ENCODE results near the gene ANKRD6. TPM values are rescaled to one million over a fixed set of nuclear protein-coding genes. Genes with fewer than 3 reads are reported as not detected.

The ANKRD6 gene
- polyA plus RNA-seq, 1 of the 3 experiments (the other 2 are of a cell fraction): 2.6 TPM

DNA sequence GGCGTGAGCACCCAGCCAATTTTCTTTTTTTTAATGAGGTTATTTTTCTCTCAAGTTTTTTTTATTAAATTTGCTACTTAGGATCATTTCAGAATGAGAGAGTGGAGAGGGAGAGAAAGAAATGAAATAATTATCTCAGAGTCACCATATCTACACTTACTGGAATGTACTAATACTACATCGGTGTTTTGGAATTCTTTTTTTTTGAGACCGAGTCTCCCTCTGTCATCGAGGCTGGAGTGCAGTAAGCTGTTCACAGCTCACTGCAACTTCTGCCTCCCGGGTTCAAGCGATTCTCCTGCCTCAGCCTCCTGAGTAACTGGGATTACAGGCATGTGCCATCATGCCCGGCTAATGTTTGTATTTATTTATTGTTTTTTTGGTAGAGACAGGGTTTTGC lies 27.8 kb downstream of the ANKRD6 start:
- no peaks in the 10 kb centered on the region for H3K27me3 ChIP-seq (ENCODE audit: insufficient read depth)
- WGBS (ENCODE audit: low lambda C conversion rate): 74% methylated on average over 7 of the region's 7 CpGs
- no peak overlapping the region for H3K4me3 ChIP-seq (ENCODE audit: low read depth in 2 of 2, low read length in 1 of 2)
- H3K79me2 ChIP-seq (ENCODE audit: insufficient read depth): no peaks in the 10 kb centered on the region
- H3K9me2 ChIP-seq: no peaks in the 10 kb centered on the region
- no peaks in the 10 kb centered on the region for H4K20me1 ChIP-seq (ENCODE audit: insufficient read depth)
- no peaks in the 10 kb centered on the region; a peak in 1 of 4 replicates for H3K4me1 ChIP-seq (ENCODE audit: control insufficient read depth in 1 of 2, insufficient read depth in 2 of 2, low read depth in 1 of 2, low read length in 1 of 2)
- H3F3A ChIP-seq (replicated peaks; ENCODE audit: insufficient read depth): no peaks in the 10 kb centered on the region
- no peak overlapping the region for H3K4me2 ChIP-seq
- ChIA-PET CTCF (no interaction called here), POLR2A (no interaction called here)
- no peak for TF ChIP-seq RAD21 (IDR thresholded peaks at IDR 0.05; ENCODE audit: low read length)
- H3K27ac ChIP-seq (ENCODE audit: low read depth in 2 of 2, low read length in 1 of 2): no peak overlapping the region
- H3K9ac ChIP-seq: no peak overlapping the region
- no peaks in the 10 kb centered on the region for H3K36me3 ChIP-seq (replicated peaks in 1 of 2; ENCODE audit: control insufficient read depth in 1 of 2, insufficient read depth in 2 of 2, low read length in 1 of 2)
- H3K9me3 ChIP-seq: no peaks in the 10 kb centered on the region
- DNase-seq: no peak
- no peak overlapping the region for H2AFZ ChIP-seq (ENCODE audit: low read depth)

DNA sequence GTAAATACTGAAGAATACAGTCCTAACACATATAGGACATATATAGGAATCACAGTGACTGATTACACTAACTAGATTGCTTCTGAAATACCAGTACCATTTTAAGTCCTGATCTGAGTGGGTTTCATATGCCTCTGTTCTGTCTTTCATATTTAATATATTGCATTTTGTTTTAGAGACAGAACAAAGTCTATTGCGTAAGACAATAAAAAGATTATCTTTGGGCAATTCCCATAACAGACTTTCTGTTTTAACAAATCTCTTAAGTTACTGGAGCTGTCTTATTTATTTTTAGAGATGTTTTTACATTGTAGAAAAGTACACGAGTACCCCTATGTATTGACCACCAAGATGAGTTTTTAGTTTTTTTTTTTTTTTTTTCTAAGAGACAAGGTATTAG lies 29.6 kb downstream of the ANKRD6 start:
- WGBS (ENCODE audit: low lambda C conversion rate): 56% methylated on average over 2 of the region's 2 CpGs
- Histone ChIP-seq H4K20me1 (ENCODE audit: insufficient read depth) (no peaks in the 10 kb centered on the region), H3K27ac (ENCODE audit: low read depth in 2 of 2, low read length in 1 of 2) (no peak overlapping the region), H3K9me2 (no peaks in the 10 kb centered on the region), H3K9ac (no peak overlapping the region), H3K27me3 (ENCODE audit: insufficient read depth) (no peaks in the 10 kb centered on the region), H2AFZ (ENCODE audit: low read depth) (no peak overlapping the region), H3K4me2 (no peak overlapping the region), H3K4me3 (ENCODE audit: low read depth in 2 of 2, low read length in 1 of 2) (no peak overlapping the region), H3K9me3 (no peaks in the 10 kb centered on the region), H3F3A (replicated peaks; ENCODE audit: insufficient read depth) (no peaks in the 10 kb centered on the region), H3K4me1 (ENCODE audit: control insufficient read depth in 1 of 2, insufficient read depth in 2 of 2, low read depth in 1 of 2, low read length in 1 of 2) (no peaks in the 10 kb centered on the region; a peak in 1 of 4 replicates), H3K79me2 (ENCODE audit: insufficient read depth) (no peaks in the 10 kb centered on the region), H3K36me3 (replicated peaks in 1 of 2; ENCODE audit: control insufficient read depth in 1 of 2, insufficient read depth in 2 of 2, low read length in 1 of 2) (no peaks in the 10 kb centered on the region)
- POLR2A ChIA-PET: no interaction called here
- TF ChIP-seq NFIC (IDR thresholded peaks at IDR 0.05; ENCODE audit: borderline replicate concordance) (no peak), JUND (IDR thresholded peaks at IDR 0.05) (no peak), CHD2 (IDR thresholded peaks at IDR 0.05; ENCODE audit: low read length, partially characterized antibody) (no peak), EZH2phosphoT487 (IDR thresholded peaks at IDR 0.05; ENCODE audit: borderline replicate concordance, low read depth) (no peak), YY1 (IDR thresholded peaks at IDR 0.05; ENCODE audit: low read depth) (no peak), FOXM1 (IDR thresholded peaks at IDR 0.05; ENCODE audit: low read depth) (no peak), SMC3 (IDR thresholded peaks at IDR 0.05; ENCODE audit: low read depth, low read length) (no peak), RAD21 (IDR thresholded peaks at IDR 0.05; ENCODE audit: low read length) (no peak), SIN3A (IDR thresholded peaks at IDR 0.05; ENCODE audit: borderline replicate concordance, low read depth, low read length) (no peak), NRF1 (IDR thresholded peaks at IDR 0.05; ENCODE audit: low read depth, low read length) (no peak), MEF2A (IDR thresholded peaks at IDR 0.05; ENCODE audit: borderline replicate concordance, low read depth) (no peak), POLR2AphosphoS5 (IDR thresholded peaks at IDR 0.05; ENCODE audit: low read depth, low read length) (no peak), MXI1 (IDR thresholded peaks at IDR 0.05; ENCODE audit: low read depth, low read length) (no peak), TEAD4 (IDR thresholded peaks at IDR 0.05; ENCODE audit: borderline replicate concordance, insufficient read depth) (no peak), EP300 (IDR thresholded peaks at IDR 0.05; ENCODE audit: borderline replicate concordance in 1 of 2, low read depth in 1 of 2, low read length in 1 of 2) (no peak)
- TF ChIP-seq, protein P1, sequence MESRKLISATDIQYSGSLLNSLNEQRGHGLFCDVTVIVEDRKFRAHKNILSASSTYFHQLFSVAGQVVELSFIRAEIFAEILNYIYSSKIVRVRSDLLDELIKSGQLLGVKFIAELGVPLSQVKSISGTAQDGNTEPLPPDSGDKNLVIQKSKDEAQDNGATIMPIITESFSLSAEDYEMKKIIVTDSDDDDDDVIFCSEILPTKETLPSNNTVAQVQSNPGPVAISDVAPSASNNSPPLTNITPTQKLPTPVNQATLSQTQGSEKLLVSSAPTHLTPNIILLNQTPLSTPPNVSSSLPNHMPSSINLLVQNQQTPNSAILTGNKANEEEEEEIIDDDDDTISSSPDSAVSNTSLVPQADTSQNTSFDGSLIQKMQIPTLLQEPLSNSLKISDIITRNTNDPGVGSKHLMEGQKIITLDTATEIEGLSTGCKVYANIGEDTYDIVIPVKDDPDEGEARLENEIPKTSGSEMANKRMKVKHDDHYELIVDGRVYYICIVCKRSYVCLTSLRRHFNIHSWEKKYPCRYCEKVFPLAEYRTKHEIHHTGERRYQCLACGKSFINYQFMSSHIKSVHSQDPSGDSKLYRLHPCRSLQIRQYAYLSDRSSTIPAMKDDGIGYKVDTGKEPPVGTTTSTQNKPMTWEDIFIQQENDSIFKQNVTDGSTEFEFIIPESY (IDR thresholded peaks at IDR 0.05; ENCODE audit: borderline replicate concordance, low read depth): no peak
- TF ChIP-seq, protein P2, sequence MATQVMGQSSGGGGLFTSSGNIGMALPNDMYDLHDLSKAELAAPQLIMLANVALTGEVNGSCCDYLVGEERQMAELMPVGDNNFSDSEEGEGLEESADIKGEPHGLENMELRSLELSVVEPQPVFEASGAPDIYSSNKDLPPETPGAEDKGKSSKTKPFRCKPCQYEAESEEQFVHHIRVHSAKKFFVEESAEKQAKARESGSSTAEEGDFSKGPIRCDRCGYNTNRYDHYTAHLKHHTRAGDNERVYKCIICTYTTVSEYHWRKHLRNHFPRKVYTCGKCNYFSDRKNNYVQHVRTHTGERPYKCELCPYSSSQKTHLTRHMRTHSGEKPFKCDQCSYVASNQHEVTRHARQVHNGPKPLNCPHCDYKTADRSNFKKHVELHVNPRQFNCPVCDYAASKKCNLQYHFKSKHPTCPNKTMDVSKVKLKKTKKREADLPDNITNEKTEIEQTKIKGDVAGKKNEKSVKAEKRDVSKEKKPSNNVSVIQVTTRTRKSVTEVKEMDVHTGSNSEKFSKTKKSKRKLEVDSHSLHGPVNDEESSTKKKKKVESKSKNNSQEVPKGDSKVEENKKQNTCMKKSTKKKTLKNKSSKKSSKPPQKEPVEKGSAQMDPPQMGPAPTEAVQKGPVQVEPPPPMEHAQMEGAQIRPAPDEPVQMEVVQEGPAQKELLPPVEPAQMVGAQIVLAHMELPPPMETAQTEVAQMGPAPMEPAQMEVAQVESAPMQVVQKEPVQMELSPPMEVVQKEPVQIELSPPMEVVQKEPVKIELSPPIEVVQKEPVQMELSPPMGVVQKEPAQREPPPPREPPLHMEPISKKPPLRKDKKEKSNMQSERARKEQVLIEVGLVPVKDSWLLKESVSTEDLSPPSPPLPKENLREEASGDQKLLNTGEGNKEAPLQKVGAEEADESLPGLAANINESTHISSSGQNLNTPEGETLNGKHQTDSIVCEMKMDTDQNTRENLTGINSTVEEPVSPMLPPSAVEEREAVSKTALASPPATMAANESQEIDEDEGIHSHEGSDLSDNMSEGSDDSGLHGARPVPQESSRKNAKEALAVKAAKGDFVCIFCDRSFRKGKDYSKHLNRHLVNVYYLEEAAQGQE (IDR thresholded peaks at IDR 0.05; ENCODE audit: low read depth, low read length): no peak
- TF ChIP-seq, protein P3, sequence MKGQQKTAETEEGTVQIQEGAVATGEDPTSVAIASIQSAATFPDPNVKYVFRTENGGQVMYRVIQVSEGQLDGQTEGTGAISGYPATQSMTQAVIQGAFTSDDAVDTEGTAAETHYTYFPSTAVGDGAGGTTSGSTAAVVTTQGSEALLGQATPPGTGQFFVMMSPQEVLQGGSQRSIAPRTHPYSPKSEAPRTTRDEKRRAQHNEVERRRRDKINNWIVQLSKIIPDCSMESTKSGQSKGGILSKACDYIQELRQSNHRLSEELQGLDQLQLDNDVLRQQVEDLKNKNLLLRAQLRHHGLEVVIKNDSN (IDR thresholded peaks at IDR 0.05; ENCODE audit: borderline replicate concordance, low read depth): no peak
- CTCF ChIA-PET: interaction anchor here (0.6 to 1.1 kb wide), 3 partner anchors 9 to 215 kb away, joined by 3 to 4 read pairs (median 3); no protein-coding TSS in a partner anchor
- DNase-seq: no peak
